Kidney (tissue), 14 donors: ENCODE measurements around the gene FSTL3. TPM values are rescaled to one million over a fixed set of nuclear protein-coding genes. Genes with fewer than 3 reads are reported as not detected.

Experiments used
- DNase-seq, 5 donors: peaks; one replicate each; pipeline ENCODE4 v3.0.0-alpha.2; 2013 to 2020
- FAIRE-seq: peaks from 2 replicates; lab custom pipeline; 2012; peaks lifted over from hg19 to GRCh38; lab: Jason Lieb, UNC
- H3K27ac ChIP-seq, 2 donors: one replicate each; pipeline ENCODE4 v1.7.0; 2013; ENCODE audit warnings: low read depth in 2 of 2, low read length in 2 of 2, inconsistent platforms in 1 of 2
- H3K27me3 ChIP-seq: one replicate; pipeline ENCODE4 v1.7.1; 2013; ENCODE audit warnings: low read length, inconsistent platforms; ENCODE audit not compliant: control insufficient read depth, insufficient read depth
- H3K36me3 ChIP-seq, 3 donors: one replicate each; pipeline versions ENCODE4 v1.7.0 to v1.7.1; 2013; ENCODE audit warnings: low read length in 3 of 3, control low read depth in 1 of 3, inconsistent platforms in 1 of 3; ENCODE audit not compliant: insufficient read depth in 3 of 3, control insufficient read depth in 2 of 3
- H3K4me1 ChIP-seq, 3 donors: one replicate each; pipeline versions ENCODE4 v1.7.0 to v1.7.1; 2013; ENCODE audit warnings: low read length in 3 of 3, inconsistent platforms in 1 of 3, low read depth in 1 of 3; ENCODE audit not compliant: control insufficient read depth in 2 of 3, insufficient read depth in 2 of 3
- H3K4me3 ChIP-seq, 3 donors: one replicate each; pipeline versions ENCODE4 v1.7.0 to v1.8.1; 2013; ENCODE audit warnings: low read length in 3 of 3, control low read depth in 1 of 3, inconsistent platforms in 1 of 3
- H3K9ac ChIP-seq, 3 donors: one replicate each; pipeline versions ENCODE4 v1.7.0 to v1.7.1; 2013; ENCODE audit warnings: low read length in 3 of 3, control low read depth in 1 of 3, inconsistent platforms in 1 of 3
- H3K9me3 ChIP-seq, 3 donors: one replicate each; pipeline versions ENCODE4 v1.7.0 to v1.7.1; 2013; ENCODE audit warnings: low read length in 3 of 3, control low read depth in 1 of 3, inconsistent platforms in 1 of 3; ENCODE audit not compliant: control insufficient read depth in 2 of 3, insufficient read depth in 1 of 3
- intact Hi-C: fragments of 100-400 bp; cut with DNase I; formaldehyde crosslinking; loops from one replicate; pipeline ENCODE4 v1.11.1; 2022
- polyA plus RNA-seq: library from polyadenylated mRNA; stranded (reverse); fragments of 350-450 nt; fragmentation: Illumina TruSeq; extraction: RNeasy Lipid Tissue Mini Kit (QIAGEN cat#74804); gene quantifications from one replicate; pipeline ENCODE4 v1.2.3, GENCODE V29; 2014; ENCODE audit warnings: low read depth, low replicate concordance; ENCODE audit not compliant: insufficient read depth
- total RNA-seq: library from RNA; stranded (reverse); fragmentation: NEBNext Ultra II Directional; extraction: Animal tissue kit (Norgen Biotek cat#: 25700); gene quantifications from one replicate; pipeline ENCODE4 v1.2.1, GENCODE V29; 2021
- TF ChIP-seq, protein P1 (sequence below): IDR thresholded peaks from 3 replicates; pipeline ENCODE4 v1.5.1; 2012; ENCODE audit warnings: mild to moderate bottlenecking, moderate library complexity, borderline replicate concordance; ENCODE audit not compliant: insufficient read depth; ENCODE audit errors: extremely low read depth
- donor health status: control.
- donor health status: control.
- donor health status: control.
- donor health status: control.
- donor health status: control.
- donor health status: DM: yes; HTN: yes; CAD: no.
- donor health status: Normal renal cell carcinoma (clear cell type).

FSTL3 gene
- total and polyA plus RNA-seq, 2 donors from 2014 or later: 23.9 to 63.0 TPM

DNA sequence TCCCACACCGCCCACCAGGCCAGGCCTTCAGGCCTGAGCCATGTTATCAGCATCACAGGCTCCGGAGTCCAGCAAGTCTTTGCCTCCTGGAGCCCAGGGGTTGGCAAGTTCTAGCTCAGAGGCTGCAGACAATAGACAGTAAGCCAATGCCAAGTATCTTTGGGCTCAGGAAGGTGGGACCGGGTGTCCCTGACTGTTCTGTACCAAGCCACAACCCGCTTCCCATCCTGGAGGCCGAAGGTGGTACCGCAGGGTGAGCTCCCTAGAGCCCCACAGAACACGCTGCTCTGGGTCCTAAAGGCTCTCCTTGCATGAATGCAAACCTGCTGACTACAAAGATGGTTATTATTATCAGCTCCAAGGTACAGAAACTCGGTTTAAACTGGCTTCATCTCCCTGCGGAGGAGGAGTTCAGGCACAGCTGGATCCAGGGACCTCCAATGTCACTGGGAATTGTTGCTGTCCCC lies 5.5 kb upstream of the FSTL3 start:
- H3K36me3 ChIP-seq: no peaks in the 10 kb centered on the region
- H3K27ac ChIP-seq: no peak overlapping the region
- TF ChIP-seq, protein P1, sequence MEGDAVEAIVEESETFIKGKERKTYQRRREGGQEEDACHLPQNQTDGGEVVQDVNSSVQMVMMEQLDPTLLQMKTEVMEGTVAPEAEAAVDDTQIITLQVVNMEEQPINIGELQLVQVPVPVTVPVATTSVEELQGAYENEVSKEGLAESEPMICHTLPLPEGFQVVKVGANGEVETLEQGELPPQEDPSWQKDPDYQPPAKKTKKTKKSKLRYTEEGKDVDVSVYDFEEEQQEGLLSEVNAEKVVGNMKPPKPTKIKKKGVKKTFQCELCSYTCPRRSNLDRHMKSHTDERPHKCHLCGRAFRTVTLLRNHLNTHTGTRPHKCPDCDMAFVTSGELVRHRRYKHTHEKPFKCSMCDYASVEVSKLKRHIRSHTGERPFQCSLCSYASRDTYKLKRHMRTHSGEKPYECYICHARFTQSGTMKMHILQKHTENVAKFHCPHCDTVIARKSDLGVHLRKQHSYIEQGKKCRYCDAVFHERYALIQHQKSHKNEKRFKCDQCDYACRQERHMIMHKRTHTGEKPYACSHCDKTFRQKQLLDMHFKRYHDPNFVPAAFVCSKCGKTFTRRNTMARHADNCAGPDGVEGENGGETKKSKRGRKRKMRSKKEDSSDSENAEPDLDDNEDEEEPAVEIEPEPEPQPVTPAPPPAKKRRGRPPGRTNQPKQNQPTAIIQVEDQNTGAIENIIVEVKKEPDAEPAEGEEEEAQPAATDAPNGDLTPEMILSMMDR: no peak
- H3K4me1 ChIP-seq: peaks cover 0 to 4% (median 0%) of the 10 kb centered on the region in 3 donors
- FAIRE-seq: no peak
- H3K4me3 ChIP-seq: no peak overlapping the region
- no peak for DNase-seq
- intact Hi-C loops: no loop called here
- H3K27me3 ChIP-seq: no peaks in the 10 kb centered on the region
- H3K9ac ChIP-seq: no peak overlapping the region
- no peaks in the 10 kb centered on the region for H3K9me3 ChIP-seq

DNA sequence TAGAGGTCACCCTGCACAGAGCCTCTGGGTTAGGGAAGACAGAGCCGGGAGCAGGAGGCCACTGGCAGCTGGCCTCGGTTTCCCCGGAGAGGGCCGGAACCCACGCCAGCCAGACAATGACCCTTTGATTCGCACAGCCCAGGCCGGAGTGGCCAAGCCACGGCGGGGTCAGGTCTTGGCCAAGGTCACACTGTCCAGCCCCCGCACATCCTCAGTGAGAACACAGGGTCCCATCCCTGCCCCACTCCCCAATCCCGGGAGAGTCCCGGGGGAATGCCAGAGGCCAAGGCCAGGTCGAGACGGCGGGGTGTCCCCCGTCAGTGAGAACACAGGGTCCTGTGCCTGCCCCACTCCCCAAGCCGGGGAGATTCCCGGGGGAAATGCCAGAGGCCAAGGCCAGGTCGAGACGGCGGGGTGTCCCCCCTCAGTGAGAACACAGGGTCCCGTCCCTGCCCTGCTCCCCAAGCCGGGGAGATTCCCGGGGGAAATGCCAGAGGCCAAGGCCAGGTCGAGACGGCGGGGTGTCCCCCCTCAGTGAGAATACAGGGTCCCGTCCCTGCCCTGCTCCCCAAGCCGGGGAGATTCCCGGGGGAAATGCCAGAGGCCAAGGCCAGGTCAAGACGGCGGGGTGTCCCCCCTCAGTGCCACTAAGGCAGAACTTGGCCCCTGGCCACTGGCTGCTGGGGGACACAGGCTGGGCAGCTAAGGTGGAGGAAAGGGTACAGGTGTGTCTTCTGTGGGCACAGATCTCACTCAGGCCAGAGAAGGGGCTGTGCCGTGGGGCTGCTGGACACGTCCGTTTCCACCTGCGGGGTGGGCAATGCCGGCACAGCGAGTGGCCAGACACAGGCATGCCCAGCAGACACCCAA lies 1.7 kb upstream of the FSTL3 start:
- H3K4me3 ChIP-seq: no peak overlapping the region
- H3K36me3 ChIP-seq: no peaks in the 10 kb centered on the region
- TF ChIP-seq, protein P1: no peak
- H3K9me3 ChIP-seq: no peaks in the 10 kb centered on the region
- intact Hi-C loops: no loop called here
- no peak for FAIRE-seq
- no peak overlapping the region for H3K27ac ChIP-seq
- H3K4me1 ChIP-seq: peaks cover 0 to 19% (median 0%) of the 10 kb centered on the region in 3 donors
- no peaks in the 10 kb centered on the region for H3K27me3 ChIP-seq
- no peak for DNase-seq
- H3K9ac ChIP-seq: peak overlapping the region in 1 of 3 donors; percentile 46

DNA sequence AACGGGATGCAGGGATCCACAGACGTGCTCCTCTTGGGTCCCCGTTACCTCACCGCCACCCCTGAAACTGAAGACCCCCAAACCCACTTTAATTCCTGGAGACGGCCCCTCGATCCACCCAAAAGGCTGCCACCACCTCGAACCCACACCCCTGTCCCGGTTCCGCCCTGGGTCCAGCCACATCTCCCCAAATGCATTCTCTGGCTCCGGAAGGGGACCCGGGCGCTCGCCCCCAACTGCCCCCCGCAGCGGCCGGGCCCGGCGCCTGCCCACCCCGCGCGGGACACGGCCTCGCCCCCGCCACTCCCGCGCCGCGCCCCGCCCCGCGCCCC lies 219 bp upstream of the FSTL3 start:
- DNase-seq: no peak
- intact Hi-C loops: no loop called here
- peak overlapping the region in 1 of 2 donors; percentile 23 for H3K27ac ChIP-seq
- H3K4me1 ChIP-seq: peaks cover 0 to 19% (median 0%) of the 10 kb centered on the region in 3 donors
- no peak overlapping the region for H3K9ac ChIP-seq
- H3K9me3 ChIP-seq: no peaks in the 10 kb centered on the region
- TF ChIP-seq, protein P1: no peak
- FAIRE-seq: no peak
- H3K27me3 ChIP-seq: no peaks in the 10 kb centered on the region
- no peaks in the 10 kb centered on the region for H3K36me3 ChIP-seq
- H3K4me3 ChIP-seq: peak overlapping the region in 1 of 3 donors; percentile 21
